Activated CD4-positive, alpha-beta T cell treated with anti-CD3 and anti-CD28 coated beads for 1 hour (primary cell): ENCODE data around the gene ZNF750.

ENCODE experiments used
- DNase-seq: peaks from one replicate; pipeline ENCODE4 v3.0.0-alpha.2; 2020

Gene ZNF750

DNA sequence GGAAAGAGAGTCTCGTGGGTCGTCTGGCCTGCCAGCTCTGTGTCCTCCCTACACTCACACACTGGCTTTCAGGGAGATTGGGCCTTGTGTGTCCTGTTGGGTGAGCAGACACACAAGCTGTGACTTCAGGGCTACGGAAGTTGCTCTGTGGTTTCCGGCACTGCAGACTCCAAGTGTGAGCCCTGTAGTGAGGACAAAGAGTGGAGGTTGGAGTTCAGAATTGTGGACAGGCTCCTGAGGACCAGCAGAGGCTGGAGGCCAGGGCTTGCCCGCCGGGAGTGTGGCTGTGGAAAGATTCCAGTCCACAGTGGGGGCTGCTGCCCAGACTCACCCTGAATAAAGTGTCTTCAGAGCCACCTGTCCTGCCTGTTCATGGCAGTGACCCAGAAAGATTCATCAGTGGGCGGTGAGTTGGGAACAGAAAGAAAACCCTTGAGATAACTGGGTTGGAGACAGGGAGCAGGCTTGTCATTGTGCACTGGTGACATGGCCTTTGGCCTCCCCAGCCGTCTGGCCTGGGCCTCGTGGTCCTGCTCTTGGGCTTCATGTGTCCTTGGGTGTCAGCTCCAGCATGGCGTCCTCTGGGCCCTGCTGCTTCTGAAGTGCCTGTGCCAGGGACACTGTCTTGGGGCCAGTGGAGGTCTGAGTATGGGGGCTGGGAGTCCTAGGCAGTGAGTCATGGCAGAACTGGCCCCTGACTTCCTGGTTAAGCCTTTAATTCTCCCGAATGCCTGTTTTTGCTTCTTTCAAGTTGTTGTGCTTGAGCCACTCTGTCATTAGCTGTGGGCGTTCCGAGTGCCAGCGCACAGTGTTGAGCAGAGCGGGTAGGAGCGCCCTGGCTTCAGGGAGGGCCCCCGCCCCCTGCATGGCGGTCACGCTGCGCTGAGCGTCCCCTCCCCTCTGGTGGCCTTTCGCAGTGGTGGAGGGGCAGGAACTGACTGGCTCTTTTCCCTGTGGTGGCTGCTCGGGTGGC lies 19.9 kb upstream of the ZNF750 start:
- peak; percentile 29 for DNase-seq

DNA sequence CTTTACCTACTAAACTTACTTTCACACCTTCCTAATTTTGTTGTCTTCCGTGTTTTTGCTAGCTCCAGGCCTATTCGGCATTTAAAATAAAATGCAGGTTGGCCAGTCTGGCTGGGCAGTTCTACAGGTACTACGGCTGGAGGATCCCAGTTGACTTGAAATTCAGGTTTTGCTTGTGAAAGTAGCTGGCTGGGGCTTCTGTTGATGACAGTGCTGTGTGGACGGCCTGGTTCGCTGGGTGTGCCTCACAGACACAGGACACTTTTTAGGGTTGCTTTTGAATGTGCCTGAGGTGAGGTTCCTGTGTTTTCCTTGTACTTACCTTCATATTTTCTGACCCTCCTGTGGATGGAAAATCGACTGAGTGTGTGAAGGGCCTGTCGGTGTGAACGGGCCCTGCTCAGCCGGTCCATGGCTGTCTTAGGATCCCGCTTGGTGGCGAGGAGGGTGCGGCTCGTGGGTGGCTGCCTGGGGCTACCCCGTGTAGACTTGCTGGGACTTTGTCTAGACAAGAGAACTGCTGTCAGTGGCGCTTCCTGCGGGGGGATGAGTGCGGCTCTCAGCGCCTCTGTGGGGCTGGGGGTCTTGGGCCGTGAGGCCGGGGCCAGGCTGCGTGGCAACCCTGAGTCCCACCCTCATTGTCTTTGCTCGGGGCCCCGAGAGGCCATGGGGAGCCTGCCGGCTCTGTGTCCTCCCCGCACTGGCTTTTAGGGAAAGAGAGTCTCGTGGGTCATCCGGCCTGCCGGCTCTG lies 18.7 kb upstream of the ZNF750 start:
- no peak for DNase-seq

GRCh38 chr17:82856361-82856760 lies 16.5 kb upstream of the ZNF750 start:
- no peak for DNase-seq

- DNase-seq, result no peak
Observed at GRCh38 chr17:82854226-82854625, 14.4 kb upstream of the ZNF750 start.

GRCh38 chr17:82851381-82851780 lies 11.6 kb upstream of the ZNF750 start:
- DNase-seq, result no peak

DNA sequence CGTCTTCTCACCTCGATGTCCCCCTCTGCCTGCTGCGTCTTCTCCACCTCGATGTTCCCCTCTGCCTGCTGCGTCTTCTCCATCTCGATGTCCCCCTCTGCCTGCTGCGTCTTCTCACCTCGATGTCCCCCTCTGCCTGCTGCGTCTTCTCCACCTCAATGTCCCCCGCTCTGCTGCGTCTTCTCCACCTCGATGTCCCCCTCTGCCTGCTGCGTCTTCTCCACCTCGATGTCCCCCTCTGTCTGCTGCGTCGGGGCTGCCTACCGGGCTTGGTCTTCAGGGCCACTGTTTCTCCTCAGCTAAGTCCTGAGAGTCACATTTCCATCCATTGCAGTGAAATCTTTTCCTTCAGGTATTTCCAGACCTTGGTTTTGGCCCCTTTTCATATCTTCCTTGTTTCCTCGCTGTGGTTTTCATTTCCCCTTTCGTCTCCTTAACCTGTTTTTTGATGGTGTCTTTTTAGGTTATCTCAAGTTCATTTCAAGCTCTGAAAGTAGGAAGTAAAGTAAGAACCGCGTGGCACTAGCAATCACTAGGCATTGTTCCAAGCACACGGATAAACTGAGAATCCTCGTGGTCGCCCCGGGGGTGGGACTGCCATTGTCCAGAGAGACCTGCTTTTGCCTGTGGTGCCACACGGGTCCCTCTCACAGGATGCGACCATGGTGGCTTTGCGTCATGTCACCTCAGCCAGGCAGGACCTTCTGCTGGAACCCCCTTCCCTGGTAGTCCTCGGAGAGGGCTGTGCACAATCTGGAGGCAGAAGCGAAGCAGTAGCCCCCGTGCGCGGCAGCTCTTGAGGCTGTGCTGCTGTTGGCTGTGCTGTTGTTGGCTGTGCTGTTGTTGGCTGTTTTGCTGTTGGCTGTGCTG lies 9.5 kb upstream of the ZNF750 start:
- DNase-seq, result no peak

- DNase-seq, result no peak
Observed at GRCh38 chr17:82848022-82848592, 8.3 kb upstream of the ZNF750 start.

DNA sequence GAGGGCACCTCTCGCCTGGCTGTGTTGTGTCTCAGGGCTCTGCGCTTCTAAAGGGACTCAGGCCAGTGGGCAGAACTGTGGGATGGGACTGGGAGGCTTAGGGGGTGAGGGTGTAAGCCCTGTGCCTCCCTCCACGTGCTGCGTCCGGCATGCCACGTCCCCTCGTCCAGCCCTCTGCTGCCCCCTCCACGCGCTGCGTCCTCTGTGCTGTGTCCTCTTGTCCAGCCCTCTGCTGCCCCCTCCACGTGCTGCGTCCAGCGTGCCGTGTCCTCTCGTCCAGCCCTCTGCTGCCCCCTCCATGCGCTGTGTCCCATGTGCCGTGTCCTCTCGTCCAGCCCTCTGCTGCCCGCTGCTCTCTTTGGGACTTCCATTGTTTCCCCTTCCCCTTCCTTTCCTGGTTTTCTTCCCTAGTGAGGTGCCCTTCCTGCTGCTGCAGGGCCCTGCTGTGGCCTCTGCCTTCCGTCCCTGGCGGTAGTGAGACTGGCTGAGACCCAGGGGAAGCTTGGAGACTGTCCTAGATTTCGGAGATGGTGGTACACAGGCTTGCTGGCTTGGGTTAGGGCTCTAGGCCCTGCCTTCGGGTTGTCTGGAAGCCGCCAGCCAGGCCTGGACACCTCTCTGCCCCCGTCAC lies 6.4 kb upstream of the ZNF750 start:
- DNase-seq, result no peak

- DNase-seq, result no peak
Observed at GRCh38 chr17:82845163-82845807, 5.5 kb upstream of the ZNF750 start.

DNA sequence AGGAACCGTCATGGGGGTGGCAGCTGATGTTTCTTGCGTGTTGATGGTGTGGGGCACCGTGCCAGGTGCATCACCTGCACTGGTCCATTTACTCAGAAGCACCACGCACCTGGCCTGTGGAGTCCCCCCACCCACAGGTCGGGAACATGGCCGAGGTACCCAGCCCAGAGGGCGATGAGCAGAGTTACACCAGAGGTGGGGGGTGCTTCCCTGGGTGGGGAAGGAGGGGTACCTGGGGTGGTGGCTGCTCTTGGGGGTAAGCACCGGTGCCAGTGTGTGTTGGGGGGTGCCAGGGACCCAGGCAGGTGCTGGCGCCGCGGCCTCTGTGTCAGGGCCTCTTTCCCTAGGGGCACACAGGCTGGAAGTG lies 5.0 kb upstream of the ZNF750 start:
- DNase-seq, result no peak

GRCh38 chr17:82843904-82844680 lies 4.3 kb upstream of the ZNF750 start:
- no peak for DNase-seq

- no peak for DNase-seq
Observed at GRCh38 chr17:82841921-82842596, 2.2 kb upstream of the ZNF750 start.

- no peak for DNase-seq
Observed at GRCh38 chr17:82840431-82840831, 609 bp upstream of the ZNF750 start.

GRCh38 chr17:82838386-82839063 lies 1.3 kb downstream of the ZNF750 start:
- DNase-seq, result no peak

- no peak for DNase-seq
Observed at GRCh38 chr17:82837586-82838320, 2.1 kb downstream of the ZNF750 start.

- no peak for DNase-seq
Observed at GRCh38 chr17:82836823-82837357, 2.9 kb downstream of the ZNF750 start.

GRCh38 chr17:82835766-82836512 lies 3.9 kb downstream of the ZNF750 start:
- DNase-seq, result no peak

DNA sequence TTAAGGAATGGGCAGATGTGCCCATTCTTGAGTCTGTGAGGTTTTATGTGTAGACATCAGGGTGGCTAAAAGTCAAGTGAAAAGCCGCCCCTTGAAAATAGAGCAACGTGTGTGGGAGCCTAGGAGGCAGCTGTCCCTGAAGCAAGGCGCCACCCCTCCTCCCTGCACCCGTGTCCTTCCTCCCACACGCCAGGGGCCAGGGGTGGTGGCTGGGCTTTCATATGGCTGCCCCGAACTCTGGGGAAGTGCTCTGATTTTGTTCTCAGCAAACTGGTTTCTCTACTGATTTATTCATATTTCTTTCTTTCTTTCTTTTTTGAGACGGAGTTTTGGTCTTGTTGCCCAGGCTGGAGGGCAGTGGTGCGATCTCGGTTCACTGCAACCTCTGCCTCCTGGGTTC lies 4.7 kb downstream of the ZNF750 start:
- DNase-seq, result no peak
